ENCODE measurements around the gene CDH12.
"Not testable (repeated sequence)": the region's sequence is repeated elsewhere in the genome, so short reads cannot be mapped to it uniquely, and the experiment has no call there.

CDH12 gene

GRCh38 chr5:22109315-22109714 is 743.8 kb downstream of the CDH12 start:
- no peak for DNase-seq

GRCh38 chr5:22108545-22108944 is 744.6 kb downstream of the CDH12 start:
- no peak for DNase-seq

- no peak for DNase-seq
Observed at GRCh38 chr5:22102823-22103359, 750.3 kb downstream of the CDH12 start.

- DNase-seq = no peak
Observed at GRCh38 chr5:22088517-22088916, 764.6 kb downstream of the CDH12 start.

- no peak for DNase-seq
Observed at GRCh38 chr5:22079566-22079965, 773.6 kb downstream of the CDH12 start.

GRCh38 chr5:22079002-22079401 is 774.1 kb downstream of the CDH12 start:
- DNase-seq = no peak

GRCh38 chr5:22076586-22076985 is 776.6 kb downstream of the CDH12 start:
- DNase-seq = no peak

- no peak for DNase-seq
Observed at GRCh38 chr5:22070186-22070728, 782.9 kb downstream of the CDH12 start.

- DNase-seq = no peak
Observed at GRCh38 chr5:22063717-22064116, 789.4 kb downstream of the CDH12 start.

GRCh38 chr5:22058620-22059019 is 794.5 kb downstream of the CDH12 start:
- DNase-seq = no peak

- no peak for DNase-seq
Observed at GRCh38 chr5:22057012-22057411, 796.1 kb downstream of the CDH12 start.

- no peak for DNase-seq
Observed at GRCh38 chr5:22056601-22057000, 796.5 kb downstream of the CDH12 start.

- DNase-seq = no peak
Observed at GRCh38 chr5:22053195-22053594, 799.9 kb downstream of the CDH12 start.

GRCh38 chr5:22051881-22052280 is 801.3 kb downstream of the CDH12 start:
- DNase-seq = no peak

GRCh38 chr5:22050931-22051330 is 802.2 kb downstream of the CDH12 start:
- DNase-seq = no peak

GRCh38 chr5:22044229-22044628 is 808.9 kb downstream of the CDH12 start:
- no peak for DNase-seq

GRCh38 chr5:22036061-22036460 is 817.1 kb downstream of the CDH12 start:
- DNase-seq = no peak

GRCh38 chr5:22033066-22033465 is 820.1 kb downstream of the CDH12 start:
- no peak for DNase-seq

GRCh38 chr5:22023784-22024183 is 829.4 kb downstream of the CDH12 start:
- no peak for DNase-seq

GRCh38 chr5:22012893-22013292 is 840.3 kb downstream of the CDH12 start:
- DNase-seq = not testable (repeated sequence)

- not testable (repeated sequence) for DNase-seq
Observed at GRCh38 chr5:22010808-22011207, 842.3 kb downstream of the CDH12 start.

GRCh38 chr5:22001097-22001496 is 852.0 kb downstream of the CDH12 start:
- not testable (repeated sequence) for DNase-seq

- DNase-seq = not testable (repeated sequence)
Observed at GRCh38 chr5:21985799-21986198, 867.3 kb downstream of the CDH12 start.

GRCh38 chr5:21951571-21951970 is 901.6 kb downstream of the CDH12 start:
- DNase-seq = not testable (repeated sequence)

- DNase-seq = no peak
Observed at GRCh38 chr5:21931116-21931515, 922.0 kb downstream of the CDH12 start.
